Measurements from ENCODE around the gene ARMS2.

The ARMS2 gene

GRCh38 chr10:122454603-122455080, at the start of gene ARMS2:
Gene ARMS2 (plus strand): TSS chr10:122454653. CDS start chr10:122454728, 75 bp downstream.
- no peak for DNase-seq

GRCh38 chr10:122407375-122408125, 46.9 kb upstream of the ARMS2 start:
- no peak for DNase-seq

GRCh38 chr10:122413327-122413726, 41.1 kb upstream of the ARMS2 start:
- no peak for DNase-seq

- no peak for DNase-seq
These were observed 36.8 kb upstream of the ARMS2 start for GRCh38 chr10:122417667-122418066.

- DNase-seq: no peak
These were observed 35.4 kb upstream of the ARMS2 start for GRCh38 chr10:122419016-122419415.

GRCh38 chr10:122419876-122420623, 34.4 kb upstream of the ARMS2 start:
- no peak for DNase-seq

GRCh38 chr10:122420624-122421007, 33.8 kb upstream of the ARMS2 start:
- no peak for DNase-seq

GRCh38 chr10:122421054-122421625, 33.3 kb upstream of the ARMS2 start:
- no peak for DNase-seq

- no peak for DNase-seq
These were observed 32.7 kb upstream of the ARMS2 start for GRCh38 chr10:122421742-122422141.

GRCh38 chr10:122422266-122422989, 32.0 kb upstream of the ARMS2 start:
- no peak for DNase-seq

GRCh38 chr10:122424059-122424458, 30.4 kb upstream of the ARMS2 start:
- no peak for DNase-seq

GRCh38 chr10:122426829-122427228, 27.6 kb upstream of the ARMS2 start:
- no peak for DNase-seq

GRCh38 chr10:122427280-122427679, 27.2 kb upstream of the ARMS2 start:
- no peak for DNase-seq

GRCh38 chr10:122435212-122435827, 19.1 kb upstream of the ARMS2 start:
- no peak for DNase-seq

- no peak for DNase-seq
These were observed 12.5 kb upstream of the ARMS2 start for GRCh38 chr10:122441961-122442360.

GRCh38 chr10:122445469-122445868, 9.0 kb upstream of the ARMS2 start:
- DNase-seq: no peak

- no peak for DNase-seq
These were observed 8.5 kb upstream of the ARMS2 start for GRCh38 chr10:122445904-122446303.

GRCh38 chr10:122446668-122447423, 7.6 kb upstream of the ARMS2 start:
- DNase-seq: no peak

GRCh38 chr10:122448600-122448999, 5.9 kb upstream of the ARMS2 start:
- DNase-seq: no peak

GRCh38 chr10:122449153-122449552, 5.3 kb upstream of the ARMS2 start:
- no peak for DNase-seq

- no peak for DNase-seq
These were observed 4.0 kb upstream of the ARMS2 start for GRCh38 chr10:122450353-122450990.

All from NCI-H1417 treated with DMSO at 0.1 percent for 48 hours (cell line).